ENCODE data around the gene PEPD.

DNA sequence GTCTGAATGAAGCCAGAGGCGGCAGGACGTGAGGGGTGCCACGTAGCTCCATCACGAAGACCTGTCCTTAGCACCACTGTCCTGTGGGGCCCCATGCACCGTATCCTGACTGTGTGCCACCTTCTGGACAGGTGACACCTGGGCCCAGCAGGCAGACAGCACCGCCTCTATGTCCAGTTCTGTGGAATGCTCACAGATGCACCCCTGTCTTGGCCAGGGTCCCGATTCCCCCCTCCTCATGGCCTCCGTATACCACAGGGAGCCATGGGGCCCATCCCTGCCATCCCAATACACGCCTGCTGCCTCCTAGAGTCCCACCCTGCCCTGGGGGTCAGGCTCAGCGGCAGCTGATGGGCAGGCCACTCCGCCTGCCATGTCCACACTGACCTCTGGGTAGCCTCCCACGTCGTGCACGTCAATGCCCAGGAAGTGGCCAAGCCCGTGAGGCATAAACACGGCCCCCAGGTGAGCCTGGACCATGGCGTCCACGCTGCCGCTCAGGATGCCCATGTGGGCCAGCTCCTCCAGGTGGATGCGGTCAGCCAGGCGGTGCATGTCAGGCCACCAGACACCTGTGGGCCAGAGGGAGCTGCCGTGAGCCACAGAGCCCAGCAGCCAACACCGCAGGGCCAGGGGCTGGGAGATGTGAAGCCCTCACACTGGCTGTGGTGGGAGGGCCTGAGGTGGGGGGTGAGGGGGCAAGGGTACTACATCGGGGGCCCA lies 130.5 kb downstream of the PEPD start:
- TF ChIP-seq, protein P1, sequence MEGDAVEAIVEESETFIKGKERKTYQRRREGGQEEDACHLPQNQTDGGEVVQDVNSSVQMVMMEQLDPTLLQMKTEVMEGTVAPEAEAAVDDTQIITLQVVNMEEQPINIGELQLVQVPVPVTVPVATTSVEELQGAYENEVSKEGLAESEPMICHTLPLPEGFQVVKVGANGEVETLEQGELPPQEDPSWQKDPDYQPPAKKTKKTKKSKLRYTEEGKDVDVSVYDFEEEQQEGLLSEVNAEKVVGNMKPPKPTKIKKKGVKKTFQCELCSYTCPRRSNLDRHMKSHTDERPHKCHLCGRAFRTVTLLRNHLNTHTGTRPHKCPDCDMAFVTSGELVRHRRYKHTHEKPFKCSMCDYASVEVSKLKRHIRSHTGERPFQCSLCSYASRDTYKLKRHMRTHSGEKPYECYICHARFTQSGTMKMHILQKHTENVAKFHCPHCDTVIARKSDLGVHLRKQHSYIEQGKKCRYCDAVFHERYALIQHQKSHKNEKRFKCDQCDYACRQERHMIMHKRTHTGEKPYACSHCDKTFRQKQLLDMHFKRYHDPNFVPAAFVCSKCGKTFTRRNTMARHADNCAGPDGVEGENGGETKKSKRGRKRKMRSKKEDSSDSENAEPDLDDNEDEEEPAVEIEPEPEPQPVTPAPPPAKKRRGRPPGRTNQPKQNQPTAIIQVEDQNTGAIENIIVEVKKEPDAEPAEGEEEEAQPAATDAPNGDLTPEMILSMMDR (IDR thresholded peaks at IDR 0.05; ENCODE audit: poor library complexity, severe bottlenecking) = no peak
- TF ChIP-seq RAD21 (conservative IDR thresholded peaks at IDR 0.05) (no peak), EZH2 (IDR thresholded peaks at IDR 0.05; ENCODE audit: borderline replicate concordance, insufficient read depth, low read length, poor library complexity, severe bottlenecking) (no peak), EP300 (conservative IDR thresholded peaks at IDR 0.05; ENCODE audit: poor library complexity, severe bottlenecking) (no peak), MXI1 (conservative IDR thresholded peaks at IDR 0.05; ENCODE audit: poor library complexity, severe bottlenecking) (no peak), POLR2AphosphoS5 (IDR thresholded peaks at IDR 0.05) (no peak), SMC3 (conservative IDR thresholded peaks at IDR 0.05; ENCODE audit: poor library complexity) (no peak), TAF1 (IDR thresholded peaks at IDR 0.05; ENCODE audit: low read depth) (no peak)
- TF ChIP-seq, protein P2, sequence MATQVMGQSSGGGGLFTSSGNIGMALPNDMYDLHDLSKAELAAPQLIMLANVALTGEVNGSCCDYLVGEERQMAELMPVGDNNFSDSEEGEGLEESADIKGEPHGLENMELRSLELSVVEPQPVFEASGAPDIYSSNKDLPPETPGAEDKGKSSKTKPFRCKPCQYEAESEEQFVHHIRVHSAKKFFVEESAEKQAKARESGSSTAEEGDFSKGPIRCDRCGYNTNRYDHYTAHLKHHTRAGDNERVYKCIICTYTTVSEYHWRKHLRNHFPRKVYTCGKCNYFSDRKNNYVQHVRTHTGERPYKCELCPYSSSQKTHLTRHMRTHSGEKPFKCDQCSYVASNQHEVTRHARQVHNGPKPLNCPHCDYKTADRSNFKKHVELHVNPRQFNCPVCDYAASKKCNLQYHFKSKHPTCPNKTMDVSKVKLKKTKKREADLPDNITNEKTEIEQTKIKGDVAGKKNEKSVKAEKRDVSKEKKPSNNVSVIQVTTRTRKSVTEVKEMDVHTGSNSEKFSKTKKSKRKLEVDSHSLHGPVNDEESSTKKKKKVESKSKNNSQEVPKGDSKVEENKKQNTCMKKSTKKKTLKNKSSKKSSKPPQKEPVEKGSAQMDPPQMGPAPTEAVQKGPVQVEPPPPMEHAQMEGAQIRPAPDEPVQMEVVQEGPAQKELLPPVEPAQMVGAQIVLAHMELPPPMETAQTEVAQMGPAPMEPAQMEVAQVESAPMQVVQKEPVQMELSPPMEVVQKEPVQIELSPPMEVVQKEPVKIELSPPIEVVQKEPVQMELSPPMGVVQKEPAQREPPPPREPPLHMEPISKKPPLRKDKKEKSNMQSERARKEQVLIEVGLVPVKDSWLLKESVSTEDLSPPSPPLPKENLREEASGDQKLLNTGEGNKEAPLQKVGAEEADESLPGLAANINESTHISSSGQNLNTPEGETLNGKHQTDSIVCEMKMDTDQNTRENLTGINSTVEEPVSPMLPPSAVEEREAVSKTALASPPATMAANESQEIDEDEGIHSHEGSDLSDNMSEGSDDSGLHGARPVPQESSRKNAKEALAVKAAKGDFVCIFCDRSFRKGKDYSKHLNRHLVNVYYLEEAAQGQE (IDR thresholded peaks at IDR 0.05; ENCODE audit: borderline replicate concordance) = no peak
